Breast epithelium (tissue), 4 donors: ENCODE measurements around the gene ACOX3. TPM values are rescaled to one million over a fixed set of nuclear protein-coding genes. Genes with fewer than 3 reads are reported as not detected.
A peak's percentile ranks its signal among the peaks of the same experiment; 100 is the strongest.

Experiments used
- DNase-seq, 2 donors: peaks; one replicate each; pipeline ENCODE4 v3.0.0-alpha.2; 2019; ENCODE audit warnings: low spot score in 2 of 2
- H3K27ac ChIP-seq, 2 donors: fragments of 200-600 bp; sonication (generic) in 1 of 2; one replicate each; pipeline ENCODE4 v1.5.1; 2016 to 2019; ENCODE audit warnings: mild to moderate bottlenecking in 1 of 2
- H3K27me3 ChIP-seq, 2 donors: fragments of 200-600 bp; sonication (generic) in 1 of 2; one replicate each; pipeline versions ENCODE4 v1.5.1 to v1.6.0; 2017 to 2019; ENCODE audit warnings: control low read depth in 1 of 2, mild to moderate bottlenecking in 1 of 2
- H3K36me3 ChIP-seq: fragments of 200-600 bp; one replicate; pipeline ENCODE4 v1.5.1; 2019
- H3K4me1 ChIP-seq, 2 donors: fragments of 200-600 bp; sonication (generic); one replicate each; pipeline ENCODE4 v1.5.1; 2016 to 2019; ENCODE audit warnings: control low read depth in 1 of 2
- H3K4me3 ChIP-seq, 3 donors: fragments of 200-600 bp; sonication (generic); 1 replicate in 2 of 3; 2 replicates in 1 of 3; pipeline ENCODE4 v1.5.1; 2016 to 2019; ENCODE audit warnings: mild to moderate bottlenecking in 3 of 3, moderate library complexity in 2 of 3
- H3K9me3 ChIP-seq, 2 donors: fragments of 200-600 bp; sonication (generic) in 1 of 2; one replicate each; pipeline ENCODE4 v1.5.1; 2016 to 2019; ENCODE audit warnings: control low read depth in 1 of 2
- CTCF ChIP-seq, 3 donors: fragments of 450-650 bp; IDR thresholded peaks; one replicate each; pipeline ENCODE4 v1.5.1; 2016 to 2017; ENCODE audit warnings: antibody characterized with exemption in 3 of 3, mild to moderate bottlenecking in 3 of 3, moderate library complexity in 3 of 3
- POLR2A ChIP-seq: fragments of 450-650 bp; IDR thresholded peaks from one replicate; pipeline ENCODE4 v1.6.1; 2016; ENCODE audit warnings: antibody characterized with exemption, mild to moderate bottlenecking, moderate library complexity
- POLR2AphosphoS5 ChIP-seq, 3 donors: sonication (generic); formaldehyde crosslinking; IDR thresholded peaks; one replicate each; pipeline ENCODE4 v1.6.1; 2017; ENCODE audit warnings: antibody characterized with exemption in 3 of 3
- intact Hi-C: fragments of 100-400 bp; cut with DNase I; formaldehyde crosslinking; loops from one replicate; pipeline ENCODE4 v1.15.1; 2023; ENCODE audit warnings: low total_unique reads
- total RNA-seq, 3 donors: library from RNA; depleted of rRNA; stranded (reverse); fragments of >200 nt; gene quantifications; one replicate each; pipeline ENCODE4 v1.1.0, GENCODE V29; 2016

Gene ACOX3
- total RNA-seq, 3 donors from 2014 or later, result 24.0 to 69.4 (median 47.9) TPM

GRCh38 chr4:8446122-8446521 is 5.6 kb upstream of the ACOX3 start:
- H3K36me3 ChIP-seq, result no peaks in the 10 kb centered on the region
- TF ChIP-seq CTCF (IDR thresholded peaks at IDR 0.05), result no peak
- no peak for TF ChIP-seq POLR2A
- TF ChIP-seq POLR2AphosphoS5 (IDR thresholded peaks at IDR 0.05), result no peak
- H3K9me3 ChIP-seq, result no peaks in the 10 kb centered on the region

GRCh38 chr4:8443801-8444200 is 3.3 kb upstream of the ACOX3 start:
- no peak for TF ChIP-seq CTCF (IDR thresholded peaks at IDR 0.05)
- TF ChIP-seq POLR2A, result no peak
- TF ChIP-seq POLR2AphosphoS5 (IDR thresholded peaks at IDR 0.05), result no peak
- H3K27me3 ChIP-seq, result no peaks in the 10 kb centered on the region
- H3K4me1 ChIP-seq, result peaks cover 10 to 21% of the 10 kb centered on the region in 2 donors

More at GRCh38 chr4:8446122-8446521, 5.6 kb upstream of the ACOX3 start:
- intact Hi-C loops, result no loop called here
- peaks cover 6 to 18% of the 10 kb centered on the region in 2 donors for H3K4me1 ChIP-seq
- DNase-seq, result no peak
- no peak overlapping the region for H3K27ac ChIP-seq
- H3K27me3 ChIP-seq, result no peaks in the 10 kb centered on the region
- no peak overlapping the region for H3K4me3 ChIP-seq

GRCh38 chr4:8442596-8443358 is 2.3 kb upstream of the ACOX3 start:
- H3K27ac ChIP-seq, result no peak overlapping the region
- peak overlapping the region in 2 of 3 donors; percentile 97 to 100 for H3K4me3 ChIP-seq
- peaks cover 10 to 22% of the 10 kb centered on the region in 2 donors for H3K4me1 ChIP-seq
- H3K9me3 ChIP-seq, result peaks cover 0 to 6% of the 10 kb centered on the region in 2 donors
- no peak for DNase-seq
- TF ChIP-seq POLR2A (no peak), CTCF (IDR thresholded peaks at IDR 0.05) (no peak), POLR2AphosphoS5 (IDR thresholded peaks at IDR 0.05) (no peak)
- intact Hi-C loops, result no loop called here
- no peaks in the 10 kb centered on the region for H3K27me3 ChIP-seq
- no peaks in the 10 kb centered on the region for H3K36me3 ChIP-seq

More at GRCh38 chr4:8443801-8444200, 3.3 kb upstream of the ACOX3 start:
- Histone ChIP-seq H3K9me3 (peaks cover 0 to 6% of the 10 kb centered on the region in 2 donors), H3K36me3 (no peaks in the 10 kb centered on the region), H3K27ac (no peak overlapping the region), H3K4me3 (no peak overlapping the region)
- DNase-seq, result no peak
- intact Hi-C loops, result no loop called here

- Histone ChIP-seq H3K4me1 (peaks cover 10 to 22% of the 10 kb centered on the region in 2 donors), H3K27me3 (no peaks in the 10 kb centered on the region), H3K9me3 (peaks cover 0 to 6% of the 10 kb centered on the region in 2 donors), H3K27ac (peak overlapping the region in 1 of 2 donors; percentile 96), H3K36me3 (no peaks in the 10 kb centered on the region), H3K4me3 (peak overlapping the region; percentile 97 to 100 (median 99))
- intact Hi-C loops, result no loop called here
- TF ChIP-seq POLR2A (no peak), CTCF (IDR thresholded peaks at IDR 0.05) (no peak), POLR2AphosphoS5 (IDR thresholded peaks at IDR 0.05) (no peak)
- DNase-seq, result no peak
Measured at GRCh38 chr4:8441499-8442091, 1.1 kb upstream of the ACOX3 start.
